BE2C (cell line): ENCODE results near the gene BMP10.

Experiments
- DNase-seq: peaks from one replicate; pipeline ENCODE4 v3.0.0-alpha.2; 2020
- H3K27me3 ChIP-seq: fragments of 250-450 bp; sonication (Bioruptor Pico); 2 replicates; pipeline ENCODE4 v1.5.1; 2020; ENCODE audit warnings: mild to moderate bottlenecking
- H3K36me3 ChIP-seq: fragments of 250-450 bp; sonication (Bioruptor Pico); 2 replicates; pipeline ENCODE4 v1.5.1; 2020; ENCODE audit warnings: mild to moderate bottlenecking
- H3K4me1 ChIP-seq: fragments of 250-450 bp; sonication (Bioruptor Pico); 2 replicates; pipeline ENCODE4 v1.5.1; 2020
- H3K4me3 ChIP-seq: 2 replicates; pipeline ENCODE4 v1.5.1; 2011; ENCODE audit warnings: low read depth, low read length
- H3K9me3 ChIP-seq: fragments of 250-450 bp; sonication (Bioruptor Pico); 2 replicates; pipeline ENCODE4 v1.5.1; 2020
- TF ChIP-seq, protein P1 (sequence below): IDR thresholded peaks from 2 replicates; pipeline ENCODE4 v1.5.1; 2012; ENCODE audit warnings: mild to moderate bottlenecking, low read depth, low read length

BMP10 gene

GRCh38 chr2:68915393-68915792, 44.2 kb upstream of the BMP10 start:
- no peaks in the 10 kb centered on the region for H3K4me1 ChIP-seq
- TF ChIP-seq, protein P1, sequence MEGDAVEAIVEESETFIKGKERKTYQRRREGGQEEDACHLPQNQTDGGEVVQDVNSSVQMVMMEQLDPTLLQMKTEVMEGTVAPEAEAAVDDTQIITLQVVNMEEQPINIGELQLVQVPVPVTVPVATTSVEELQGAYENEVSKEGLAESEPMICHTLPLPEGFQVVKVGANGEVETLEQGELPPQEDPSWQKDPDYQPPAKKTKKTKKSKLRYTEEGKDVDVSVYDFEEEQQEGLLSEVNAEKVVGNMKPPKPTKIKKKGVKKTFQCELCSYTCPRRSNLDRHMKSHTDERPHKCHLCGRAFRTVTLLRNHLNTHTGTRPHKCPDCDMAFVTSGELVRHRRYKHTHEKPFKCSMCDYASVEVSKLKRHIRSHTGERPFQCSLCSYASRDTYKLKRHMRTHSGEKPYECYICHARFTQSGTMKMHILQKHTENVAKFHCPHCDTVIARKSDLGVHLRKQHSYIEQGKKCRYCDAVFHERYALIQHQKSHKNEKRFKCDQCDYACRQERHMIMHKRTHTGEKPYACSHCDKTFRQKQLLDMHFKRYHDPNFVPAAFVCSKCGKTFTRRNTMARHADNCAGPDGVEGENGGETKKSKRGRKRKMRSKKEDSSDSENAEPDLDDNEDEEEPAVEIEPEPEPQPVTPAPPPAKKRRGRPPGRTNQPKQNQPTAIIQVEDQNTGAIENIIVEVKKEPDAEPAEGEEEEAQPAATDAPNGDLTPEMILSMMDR, result no peak
- H3K4me3 ChIP-seq, result no peak overlapping the region
- H3K27me3 ChIP-seq, result no peaks in the 10 kb centered on the region
- H3K36me3 ChIP-seq, result no peaks in the 10 kb centered on the region
- no peaks in the 10 kb centered on the region for H3K9me3 ChIP-seq
- no peak for DNase-seq

DNA sequence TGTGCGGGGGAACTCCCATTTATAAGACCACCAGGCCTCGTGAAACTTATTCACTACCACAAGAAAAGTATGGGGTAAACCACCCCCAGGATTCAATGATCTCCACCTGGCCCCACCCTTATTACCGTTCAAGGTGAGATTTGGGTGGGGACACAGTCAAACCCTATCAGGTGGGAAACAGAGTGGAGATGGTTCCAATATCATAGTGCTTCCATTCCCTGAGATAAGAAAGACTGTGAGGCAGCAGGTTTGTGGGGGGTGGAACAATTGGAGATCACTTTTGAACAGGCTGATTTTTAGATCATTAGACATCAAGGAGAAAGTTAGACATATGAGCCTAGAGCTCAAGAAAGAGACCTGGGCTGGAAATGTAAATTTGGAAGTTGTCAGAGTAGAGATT, 42.2 kb upstream of the BMP10 start:
- Histone ChIP-seq H3K9me3 (no peaks in the 10 kb centered on the region), H3K27me3 (no peaks in the 10 kb centered on the region), H3K4me3 (no peak overlapping the region), H3K36me3 (no peaks in the 10 kb centered on the region), H3K4me1 (no peaks in the 10 kb centered on the region)
- TF ChIP-seq, protein P1, result no peak
- DNase-seq, result no peak

GRCh38 chr2:68912732-68913131, 41.5 kb upstream of the BMP10 start:
- H3K27me3 ChIP-seq, result no peaks in the 10 kb centered on the region
- H3K4me1 ChIP-seq, result no peaks in the 10 kb centered on the region
- H3K36me3 ChIP-seq, result no peaks in the 10 kb centered on the region
- no peaks in the 10 kb centered on the region for H3K9me3 ChIP-seq
- no peak overlapping the region for H3K4me3 ChIP-seq
- no peak for DNase-seq
- TF ChIP-seq, protein P1, result no peak

DNA sequence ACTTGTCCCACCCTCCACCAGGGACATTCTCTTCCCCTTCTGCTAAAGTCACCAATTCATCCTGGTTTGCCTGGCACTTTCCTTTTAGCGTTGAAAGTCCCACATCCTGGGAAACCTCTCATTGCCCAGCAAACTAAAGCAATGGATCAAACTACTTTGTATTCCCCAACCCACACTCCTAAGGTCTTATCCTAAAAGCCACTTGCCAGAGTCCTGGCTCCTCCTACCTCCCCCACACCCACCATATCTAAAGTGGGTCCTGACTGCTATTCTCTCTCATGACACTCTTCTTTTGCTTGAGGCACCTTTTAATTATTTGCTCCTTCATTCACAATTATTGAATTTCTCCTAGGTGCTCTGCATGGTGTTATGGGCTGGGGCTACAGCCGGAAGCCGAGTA, 40.9 kb upstream of the BMP10 start:
- Histone ChIP-seq H3K4me3 (no peak overlapping the region), H3K4me1 (no peaks in the 10 kb centered on the region), H3K27me3 (no peaks in the 10 kb centered on the region), H3K9me3 (no peaks in the 10 kb centered on the region), H3K36me3 (no peaks in the 10 kb centered on the region)
- DNase-seq, result no peak
- TF ChIP-seq, protein P1, result no peak

DNA sequence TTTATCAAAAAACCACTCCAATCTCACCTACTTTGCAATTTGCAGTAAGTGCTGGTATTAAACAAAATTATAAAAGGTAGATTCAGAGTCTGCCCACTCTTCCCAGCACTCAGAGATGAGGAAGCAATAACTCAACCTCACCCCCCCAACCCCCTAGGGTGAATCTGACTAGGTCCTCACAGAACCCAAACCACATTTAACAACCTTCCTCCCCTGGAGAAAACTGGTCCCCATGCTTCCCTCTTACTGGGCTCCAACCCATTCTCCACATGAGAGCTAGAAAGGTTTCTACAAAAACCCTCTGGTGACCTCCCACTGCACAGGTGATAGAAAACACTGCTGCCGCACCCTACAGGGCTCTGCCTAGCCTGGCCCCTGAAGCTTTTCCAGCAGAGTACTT, 40.5 kb upstream of the BMP10 start:
- Histone ChIP-seq H3K27me3 (no peaks in the 10 kb centered on the region), H3K4me1 (no peaks in the 10 kb centered on the region), H3K36me3 (no peaks in the 10 kb centered on the region), H3K4me3 (no peak overlapping the region), H3K9me3 (no peaks in the 10 kb centered on the region)
- TF ChIP-seq, protein P1, result no peak
- DNase-seq, result no peak

GRCh38 chr2:68911246-68911645, 40.0 kb upstream of the BMP10 start:
- DNase-seq, result no peak
- no peaks in the 10 kb centered on the region for H3K36me3 ChIP-seq
- H3K4me1 ChIP-seq, result no peaks in the 10 kb centered on the region
- no peaks in the 10 kb centered on the region for H3K9me3 ChIP-seq
- no peaks in the 10 kb centered on the region for H3K27me3 ChIP-seq
- TF ChIP-seq, protein P1, result no peak
- H3K4me3 ChIP-seq, result no peak overlapping the region
